GM12878 (cell line): ENCODE results near the gene NCLN. TPM values are rescaled to one million over a fixed set of nuclear protein-coding genes. Genes with fewer than 3 reads are reported as not detected.

ENCODE experiments used
- ATAC-seq: fragments of 200-7000 bp; cut with Tn5 transposase; 3 replicates; pipeline ENCODE4 v1.9.1; 2020; ENCODE audit warnings: mild to moderate bottlenecking, moderate library complexity
- BruUV-seq: library from RNA; stranded (reverse); fragments of 400-500 nt; replicated peaks from 2 replicates; lab custom pipeline; 2021; lab: Mats Ljungman, UMichigan
- CTCF ChIA-PET: fragments of 300-600 bp; sonication (Branson Sonifier 250); formaldehyde crosslinking; extraction: SDS; loops from one replicate; lab custom pipeline; 2021; ENCODE audit warnings: inconsistent platforms; lab: Yijun Ruan, JAX
- POLR2A ChIA-PET: fragments of 350-600 bp; formaldehyde crosslinking; extraction: SDS; loops from one replicate; lab custom pipeline; 2021; ENCODE audit warnings: inconsistent platforms; lab: Charles Lee
- RAD21 ChIA-PET: fragments of 300-600 bp; sonication (Branson Sonifier 250); formaldehyde crosslinking; loops from one replicate; lab custom pipeline; 2023; ENCODE audit warnings: antibody characterized with exemption; ENCODE audit not compliant: unreplicated experiment; lab: Charles Lee
- SMC1A ChIA-PET: fragments of 300-600 bp; sonication (Branson Sonifier 250); formaldehyde crosslinking; loops from one replicate; lab custom pipeline; 2023; ENCODE audit not compliant: unreplicated experiment, uncharacterized antibody; lab: Charles Lee
- DNase-seq: peaks from one replicate; pipeline ENCODE4 v3.0.0-alpha.2; 2011; ENCODE audit warnings: low read depth, low spot score
- FAIRE-seq: peaks from 3 replicates; lab custom pipeline; 2011; peaks lifted over from hg19 to GRCh38; lab: Jason Lieb, UNC
- H2AFZ ChIP-seq: 2 replicates; pipeline ENCODE4 v1.6.0; 2011; ENCODE audit warnings: low read depth, low read length, control low read depth; ENCODE audit not compliant: control insufficient read depth
- H3K27ac ChIP-seq: 2 replicates; pipeline ENCODE4 v1.5.1; 2011; ENCODE audit warnings: control low read depth; ENCODE audit not compliant: control insufficient read depth, insufficient read depth
- H3K27me3 ChIP-seq, 2 experiments: replicated peaks in 1 of 2; 2 replicates each; pipeline versions ENCODE4 v1.6.0 to v1.6.1; 2011; ENCODE audit warnings: low read length in 1 of 2; ENCODE audit not compliant: control insufficient read depth in 2 of 2, insufficient read depth in 2 of 2
- H3K36me3 ChIP-seq, 2 experiments: 2 replicates each; pipeline ENCODE4 v1.5.1; 2011; ENCODE audit warnings: low read length in 1 of 2; ENCODE audit not compliant: control insufficient read depth in 2 of 2, insufficient read depth in 2 of 2
- H3K4me1 ChIP-seq: 2 replicates; pipeline ENCODE4 v1.6.1; 2011; ENCODE audit warnings: mild to moderate bottlenecking, low read length, moderate library complexity, mixed read lengths; ENCODE audit not compliant: control insufficient read depth, insufficient read depth
- H3K4me2 ChIP-seq: 2 replicates; pipeline ENCODE4 v1.6.0; 2011; ENCODE audit warnings: control low read depth; ENCODE audit not compliant: control insufficient read depth, insufficient read depth
- H3K4me3 ChIP-seq: fragments of 200-600 bp; sonication (generic); 2 replicates; pipeline ENCODE4 v1.5.1; 2016
- H3K79me2 ChIP-seq: 2 replicates; pipeline ENCODE4 v1.6.0; 2011; ENCODE audit warnings: low read length; ENCODE audit not compliant: control insufficient read depth, insufficient read depth
- H3K9ac ChIP-seq: 2 replicates; pipeline ENCODE4 v1.8.0; 2011; ENCODE audit warnings: low read length, control low read depth, mixed read lengths; ENCODE audit not compliant: control insufficient read depth, insufficient read depth
- H3K9me3 ChIP-seq: replicated peaks from 3 replicates; pipeline ENCODE4 v1.5.1; 2011; ENCODE audit warnings: mild to moderate bottlenecking, low read length; ENCODE audit not compliant: control insufficient read depth, insufficient read depth
- H4K20me1 ChIP-seq: 2 replicates; pipeline ENCODE4 v1.6.0; 2011; ENCODE audit not compliant: control insufficient read depth, insufficient read depth
- ASH2L ChIP-seq: fragments of 300-600, 200-600 bp; sonication (generic); IDR thresholded peaks from 2 replicates; pipeline ENCODE4 v1.6.1; 2017; ENCODE audit warnings: low read depth, mild to moderate bottlenecking, borderline replicate concordance
- BACH1 ChIP-seq: fragments of 450-650 bp; IDR thresholded peaks from 2 replicates; pipeline ENCODE4 v1.6.1; 2017; ENCODE audit warnings: mild to moderate bottlenecking, borderline replicate concordance
- BRCA1 ChIP-seq: IDR thresholded peaks from 2 replicates; pipeline ENCODE4 v1.6.1; 2011; ENCODE audit warnings: low read depth, low read length, improper control_type of control experiment
- CHD2 ChIP-seq: IDR thresholded peaks from 2 replicates; pipeline ENCODE4 v1.6.1; 2011; ENCODE audit warnings: low read depth, low read length, improper control_type of control experiment, borderline replicate concordance
- CREB1 ChIP-seq: IDR thresholded peaks from 2 replicates; pipeline ENCODE4 v1.6.1; 2012; ENCODE audit warnings: low read depth, mild to moderate bottlenecking, inconsistent platforms
- EGR1 ChIP-seq, 2 experiments: IDR thresholded peaks; 1 replicate in 1 of 2; 2 replicates in 1 of 2; pipeline ENCODE4 v1.6.1; 2011 to 2012; ENCODE audit warnings: low read depth in 2 of 2, low read length in 2 of 2, borderline replicate concordance in 1 of 2, mild to moderate bottlenecking in 1 of 2, moderate library complexity in 1 of 2
- FOXK2 ChIP-seq: fragments of 450-650 bp; IDR thresholded peaks from 2 replicates; pipeline ENCODE4 v1.6.1; 2017; ENCODE audit warnings: mild to moderate bottlenecking, moderate library complexity
- GABPA ChIP-seq: IDR thresholded peaks from 2 replicates; pipeline ENCODE4 v1.6.1; 2014; ENCODE audit warnings: antibody characterized with exemption, low read depth, mild to moderate bottlenecking, inconsistent platforms
- LARP7 ChIP-seq: fragments of 450-650 bp; IDR thresholded peaks from 2 replicates; pipeline ENCODE4 v1.6.1; 2017; ENCODE audit warnings: mild to moderate bottlenecking
- MAX ChIP-seq: IDR thresholded peaks from 2 replicates; pipeline ENCODE4 v1.6.1; 2012; ENCODE audit warnings: low read depth, low read length, improper control_type of control experiment
- MLLT1 ChIP-seq: fragments of 450-650 bp; IDR thresholded peaks from 2 replicates; pipeline ENCODE4 v1.6.1; 2016; ENCODE audit warnings: mild to moderate bottlenecking
- MXI1 ChIP-seq: fragments of 150-350 bp; IDR thresholded peaks from 2 replicates; pipeline ENCODE4 v1.6.1; 2011; ENCODE audit warnings: low read depth, mild to moderate bottlenecking, inconsistent platforms, low read length, improper control_type of control experiment
- MYC ChIP-seq: IDR thresholded peaks from 2 replicates; pipeline ENCODE4 v1.6.1; 2011; ENCODE audit warnings: mild to moderate bottlenecking, low read length, moderate library complexity, inconsistent platforms; ENCODE audit not compliant: insufficient read depth, insufficient replicate concordance, insufficient read length, severe bottlenecking
- NBN ChIP-seq: fragments of 450-650 bp; IDR thresholded peaks from 2 replicates; pipeline ENCODE4 v1.6.1; 2016
- NFYA ChIP-seq: IDR thresholded peaks from 2 replicates; pipeline ENCODE4 v1.6.1; 2011; ENCODE audit warnings: low read depth, mild to moderate bottlenecking, low read length, improper control_type of control experiment, borderline replicate concordance
- TARDBP ChIP-seq: IDR thresholded peaks from 2 replicates; pipeline ENCODE4 v1.6.1; 2016; ENCODE audit warnings: borderline replicate concordance
- ZNF207 ChIP-seq: fragments of 450-650 bp; IDR thresholded peaks from 2 replicates; pipeline ENCODE4 v1.6.1; 2014; ENCODE audit warnings: antibody characterized with exemption, mild to moderate bottlenecking, borderline replicate concordance
- ZNF217 ChIP-seq: fragments of 450-650 bp; IDR thresholded peaks from 2 replicates; pipeline ENCODE4 v1.6.1; 2017; ENCODE audit warnings: antibody characterized with exemption, mild to moderate bottlenecking
- ZZZ3 ChIP-seq: IDR thresholded peaks from 2 replicates; pipeline ENCODE4 v1.6.1; 2011; ENCODE audit warnings: low read depth; ENCODE audit not compliant: control insufficient read depth, insufficient read length
- WGBS: methylation state at CpG from one replicate; pipeline ENCODE4 v1.1.6; 2016; ENCODE audit warnings: low lambda C conversion rate; ENCODE audit not compliant: insufficient replicate concordance, insufficient coverage; ENCODE audit errors: missing lambda C conversion rate; 5-methylcytosine and 5-hydroxymethylcytosine counted together
- in situ Hi-C: fragments of 300-500 bp; cut with MboI; formaldehyde crosslinking; loops from 9 replicates; pipeline ENCODE4 v1.14.3; 2018; ENCODE audit warnings: mixed read lengths
- intact Hi-C: fragments of 100-400 bp; cut with micrococcal nuclease; formaldehyde crosslinking; loops from one replicate; pipeline ENCODE4 v1.14.2; 2022; ENCODE audit not compliant: unreplicated experiment
- polyA plus RNA-seq, 11 experiments: library from polyadenylated mRNA; depleted of rRNA in 4 of 11; unstranded in 6 of 11; stranded (reverse) in 5 of 11; fragments of >200 nt; fragmentation: Nextera tagmentation in 4 of 11; fragmentation: Illumina TruSeq in 1 of 11; extraction: Ambion mirVana in 4 of 11; extraction: Trizol in 1 of 11; gene quantifications; 1 replicate in 1 of 11; 2 replicates in 10 of 11; pipeline versions ENCODE4 v1.2.1 to v1.2.3, GENCODE V29; 2011 to 2016; ENCODE audit warnings: inconsistent platforms in 2 of 11, missing spikeins in 2 of 11, low read depth in 1 of 11
- total RNA-seq, 4 experiments: library from RNA; depleted of rRNA in 3 of 4; stranded (reverse); fragments of >200 nt in 3 of 4; fragmentation: Illumina TruSeq in 1 of 4; extraction: Trizol in 1 of 4; gene quantifications; 2 replicates each; pipeline versions ENCODE4 v1.2.1 to v1.2.3, GENCODE V29; 2013 to 2021

The NCLN gene
- total and polyA plus RNA-seq, 10 of the 15 experiments (the other 5 are each of a cell fraction or from before 2014, with no cell fraction given), result 2.2 to 79.1 (median 36.0) TPM

GRCh38 chr19:3142781-3143337 is 42.9 kb upstream of the NCLN start (continued):
- no peak for TF ChIP-seq BACH1

- CTCF ChIA-PET, result interaction anchor here (0.7 to 8.9 kb wide), 9 partner anchors 9 to 42 kb away, joined by 3 to 117 read pairs (median 5); partner anchors contain the start of gene GNA15
- TF ChIP-seq CHD2, result no peak
- TF ChIP-seq NBN, result 0 out of 2 replicates have a peak, but pooled peaks have one; percentile 11
- no peak for TF ChIP-seq MLLT1
- no peak for TF ChIP-seq LARP7
- no peak for TF ChIP-seq ASH2L
- no peak for TF ChIP-seq CREB1
- TF ChIP-seq ZNF217, result peak; percentile 73
- no peak for TF ChIP-seq FOXK2
- no peak for TF ChIP-seq MYC
- no peak for TF ChIP-seq BRCA1
- no peak for TF ChIP-seq ZZZ3
- no peak for TF ChIP-seq MXI1
- no peak for TF ChIP-seq MAX
- TF ChIP-seq ZNF207, result no peak
- TF ChIP-seq GABPA, result no peak
- TF ChIP-seq TARDBP, result no peak
- TF ChIP-seq EGR1 (IDR thresholded peaks at IDR 0.05; ENCODE audit: borderline replicate concordance in 1 of 2, low read depth in 2 of 2, low read length in 2 of 2), result no peak
- TF ChIP-seq NFYA, result no peak
These were observed 39.6 kb upstream of the NCLN start for GRCh38 chr19:3145909-3146676.

More at GRCh38 chr19:3145909-3146676, 39.6 kb upstream of the NCLN start:
- peaks cover 3% of the 10 kb centered on the region for H3K79me2 ChIP-seq
- SMC1A ChIA-PET, result interaction anchor here (0.8 to 1.0 kb wide), 3 partner anchors 9 to 16 kb away, joined by 3 to 6 read pairs (median 4); no protein-coding TSS in a partner anchor
- peak overlapping the region; percentile 48; the same call in 1 of the 2 replicates for H3K4me2 ChIP-seq
- BruUV-seq, result no TSS peak
- POLR2A ChIA-PET, result interaction anchor here (1.0 to 3.0 kb wide), 2 partner anchors 10 to 23 kb away, joined by 4 to 27 read pairs; partner anchors contain the start of gene GNA15
- RAD21 ChIA-PET, result interaction anchor here (0.7 to 1.5 kb wide), 2 partner anchors 17 to 183 kb away, joined by 3 to 6 read pairs; no protein-coding TSS in a partner anchor
- no peak for DNase-seq
- peak; percentile 18 for FAIRE-seq
- intact Hi-C loops, result loop anchor here (2.0 kb wide), 1 partner anchor 17 kb away; no protein-coding TSS in a partner anchor
- in situ Hi-C loops, result no loop called here
- H3K9ac ChIP-seq, result no peak overlapping the region
- H4K20me1 ChIP-seq, result no peaks in the 10 kb centered on the region
- no peaks in the 10 kb centered on the region; a peak in 1 of 4 replicates for H3K36me3 ChIP-seq
- H2AFZ ChIP-seq, result peak overlapping the region; percentile 44
- peak; percentile 53 for ATAC-seq
- no peak overlapping the region for H3K4me3 ChIP-seq
- no peaks in the 10 kb centered on the region for H3K9me3 ChIP-seq
- WGBS, result 35% methylated on average over 19 of the region's 20 CpGs
- no peaks in the 10 kb centered on the region for H3K27me3 ChIP-seq
- peak overlapping the region; percentile 52 for H3K27ac ChIP-seq
- peaks cover 18% of the 10 kb centered on the region for H3K4me1 ChIP-seq
